Gastrocnemius medialis (tissue), 4 donors: Measurements from ENCODE around the gene EEF1G. TPM values are rescaled to one million over a fixed set of nuclear protein-coding genes. Genes with fewer than 3 reads are reported as not detected.
"Not testable (repeated sequence)": the region's sequence is repeated elsewhere in the genome, so short reads cannot be mapped to it uniquely, and the experiment has no call there.

Source experiments
- ATAC-seq, 2 donors: fragments of 150-250 bp; one replicate each; pipeline ENCODE4 v1.9.1; 2016
- DNase-seq, 2 donors: peaks; one replicate each; pipeline ENCODE4 v3.0.0-alpha.2; 2019
- H3K27ac ChIP-seq, 4 donors: fragments of 200-600 bp; sonication (generic); 1 replicate in 1 of 4; 2 replicates in 3 of 4; pipeline ENCODE4 v1.5.1; 2016 to 2018; ENCODE audit warnings: mild to moderate bottlenecking in 2 of 4, moderate library complexity in 1 of 4
- H3K27me3 ChIP-seq, 3 donors: fragments of 200-600 bp; sonication (generic) in 2 of 3; 1 replicate in 1 of 3; 2 replicates in 2 of 3; pipeline versions ENCODE4 v1.5.1 to v1.6.0; 2016 to 2019; ENCODE audit warnings: mild to moderate bottlenecking in 1 of 3, moderate library complexity in 1 of 3
- H3K36me3 ChIP-seq, 2 donors: fragments of 200-600 bp; sonication (generic) in 1 of 2; one replicate each; pipeline ENCODE4 v1.5.1; 2017 to 2018
- H3K4me1 ChIP-seq, 2 donors: fragments of 200-600 bp; sonication (generic) in 1 of 2; one replicate each; pipeline ENCODE4 v1.5.1; 2016 to 2017; ENCODE audit warnings: mild to moderate bottlenecking in 2 of 2
- H3K4me3 ChIP-seq, 4 donors: fragments of 200-600 bp; sonication (generic) in 3 of 4; 1 replicate in 1 of 4; 2 replicates in 3 of 4; pipeline ENCODE4 v1.5.1; 2016 to 2019; ENCODE audit warnings: mild to moderate bottlenecking in 2 of 4
- H3K9me3 ChIP-seq, 3 donors: fragments of 200-600 bp; sonication (generic) in 2 of 3; 1 replicate in 1 of 3; 2 replicates in 2 of 3; pipeline ENCODE4 v1.5.1; 2016 to 2019
- CTCF ChIP-seq, 5 experiments: fragments of 450-650 bp in 3 of 5; fragments of 200-600 bp in 2 of 5; sonication (generic) in 2 of 5; IDR thresholded peaks in 4 of 5; conservative IDR thresholded peaks in 1 of 5; 1 replicate in 4 of 5; 2 replicates in 1 of 5; pipeline ENCODE4 v1.5.1; 2016 to 2019; ENCODE audit warnings: antibody characterized with exemption in 5 of 5, mild to moderate bottlenecking in 3 of 5, moderate library complexity in 3 of 5
- POLR2A ChIP-seq, 2 donors: fragments of 450-650 bp; IDR thresholded peaks; one replicate each; pipeline ENCODE4 v1.6.1; 2017; ENCODE audit warnings: antibody characterized with exemption in 2 of 2, mild to moderate bottlenecking in 2 of 2, moderate library complexity in 2 of 2
- in situ Hi-C, 4 donors: fragments of 200-750 bp; cut with MboI; loops; one replicate each; pipeline versions ENCODE4 v1.15.0 to v1.8.0; 2017; ENCODE audit warnings: low sequenced_read_pairs in 4 of 4
- intact Hi-C: fragments of 100-400 bp; cut with DNase I; formaldehyde crosslinking; loops from one replicate; pipeline ENCODE4 v1.15.1; 2023; ENCODE audit warnings: low total_unique reads
- total RNA-seq, 4 donors: library from RNA; depleted of rRNA; stranded (reverse); fragments of >200 nt; gene quantifications; one replicate each; pipeline versions ENCODE4 v1.1.0 to v1.2.3, GENCODE V29; 2016

EEF1G gene
- total RNA-seq, 4 donors from 2014 or later, result 1,797 to 2,946 (median 1,897) TPM

- DNase-seq, result peak; percentile 94 to 96
- H3K4me3 ChIP-seq, result no peak overlapping the region
- H3K9me3 ChIP-seq, result no peaks in the 10 kb centered on the region
- intact Hi-C loops, result loop anchor here (1.0 to 5.0 kb wide), 6 partner anchors 14 to 166 kb away; partner anchors contain the start of genes AHNAK and MTA2
- peak overlapping the region; percentile 97 to 100 (median 100) for H3K27ac ChIP-seq
- peaks cover 53 to 55% of the 10 kb centered on the region in 2 donors for H3K4me1 ChIP-seq
- H3K27me3 ChIP-seq, result no peaks in the 10 kb centered on the region
- H3K36me3 ChIP-seq, result peaks cover 0 to 59% of the 10 kb centered on the region in 2 donors
- TF ChIP-seq POLR2A (IDR thresholded peaks at IDR 0.05) (no peak), CTCF (IDR thresholded peaks at IDR 0.05 in 4 of 5, conservative IDR thresholded peaks at IDR 0.05 in 1 of 5) (peak in 4 of 5 experiments; percentile 87 to 90 (median 89))
- ATAC-seq, result peak; percentile 81 to 87
- in situ Hi-C loops, result loop anchor here in 2 of 4 donors (5.0 to 10.0 kb wide), 2 partner anchors 63 to 136 kb away; no protein-coding TSS in a partner anchor
These were observed 13.1 kb downstream of the EEF1G start for GRCh38 chr11:62560566-62561103.

GRCh38 chr11:62559626-62560025 lies 14.1 kb downstream of the EEF1G start:
- H3K27ac ChIP-seq, result peak overlapping the region; percentile 97 to 100 (median 100)
- intact Hi-C loops, result loop anchor here (1.0 to 5.0 kb wide), 6 partner anchors 13 to 165 kb away; partner anchors contain the start of genes AHNAK and MTA2

DNA sequence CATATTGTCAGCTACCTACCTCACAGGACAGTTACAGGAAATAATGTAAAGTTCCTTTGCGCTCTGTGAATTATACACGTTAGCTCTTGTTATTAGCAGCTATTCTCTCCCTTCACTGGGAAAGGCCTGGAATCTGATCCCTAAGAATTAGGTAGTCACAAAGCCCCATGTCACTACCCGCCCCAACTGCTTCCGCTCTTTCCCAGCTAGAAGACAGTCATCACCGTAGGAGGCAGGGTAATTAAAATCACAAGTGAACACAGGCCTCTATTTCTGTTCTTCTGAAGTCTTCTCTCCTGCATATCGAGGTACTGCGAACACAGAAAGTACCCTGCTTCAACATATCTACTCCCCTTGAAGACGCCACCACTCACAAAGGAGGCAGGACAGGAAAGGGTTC lies 14.5 kb downstream of the EEF1G start:
- intact Hi-C loops, result no loop called here
- DNase-seq (no peak), ATAC-seq (no peak)
- in situ Hi-C loops, result loop anchor here in 2 of 4 donors (10.0 kb wide), 3 partner anchors 64 to 164 kb away; no protein-coding TSS in a partner anchor
- no peak overlapping the region for H3K4me3 ChIP-seq
- TF ChIP-seq CTCF (IDR thresholded peaks at IDR 0.05 in 4 of 5, conservative IDR thresholded peaks at IDR 0.05 in 1 of 5) (no peak), POLR2A (IDR thresholded peaks at IDR 0.05) (no peak)
- no peaks in the 10 kb centered on the region for H3K9me3 ChIP-seq
- H3K4me1 ChIP-seq, result peaks cover 67 to 70% of the 10 kb centered on the region in 2 donors
- H3K27me3 ChIP-seq, result no peaks in the 10 kb centered on the region
- H3K27ac ChIP-seq, result peak overlapping the region; percentile 97 to 100 (median 100)
- peaks cover 0 to 48% of the 10 kb centered on the region in 2 donors for H3K36me3 ChIP-seq

More at GRCh38 chr11:62559626-62560025, 14.1 kb downstream of the EEF1G start:
- ATAC-seq, H3K27me3 ChIP-seq, H3K9me3 ChIP-seq, H3K4me3 ChIP-seq: not testable (repeated sequence)
- in situ Hi-C loops, result loop anchor here (5.0 to 10.0 kb wide), 4 partner anchors 62 to 165 kb away; no protein-coding TSS in a partner anchor
- peaks cover 0 to 49% of the 10 kb centered on the region in 2 donors for H3K36me3 ChIP-seq
- DNase-seq, result peak in 1 of 2 donors; percentile 55
- peaks cover 63 to 65% of the 10 kb centered on the region in 2 donors for H3K4me1 ChIP-seq

DNA sequence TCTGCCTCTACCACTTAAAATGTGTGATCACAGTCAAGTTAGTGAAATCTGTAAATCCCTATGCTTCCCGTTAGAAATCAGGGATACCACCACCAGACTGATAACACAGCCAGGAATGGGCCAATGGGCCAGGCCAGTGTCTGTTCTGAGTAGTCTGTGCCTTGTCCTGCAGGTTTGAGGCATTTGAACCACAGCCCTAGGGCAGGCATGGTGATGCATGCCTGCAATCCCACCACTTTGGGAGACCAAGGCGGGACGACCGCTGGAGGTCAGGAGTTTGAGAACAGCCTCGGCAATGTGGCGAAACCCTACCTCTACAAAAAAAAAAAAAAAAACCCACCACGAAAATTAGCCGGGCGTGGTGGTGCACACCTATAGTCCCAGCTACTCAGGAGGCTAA lies 15.0 kb downstream of the EEF1G start:
- intact Hi-C loops, result no loop called here

More for the DNA sequence above, 15.0 kb downstream of the EEF1G start:
- DNase-seq, result no peak
- peak overlapping the region; percentile 97 to 100 (median 100) for H3K27ac ChIP-seq
- in situ Hi-C loops, result loop anchor here in 2 of 4 donors (10.0 kb wide), 3 partner anchors 64 to 164 kb away; no protein-coding TSS in a partner anchor
- peaks cover 0 to 42% of the 10 kb centered on the region in 2 donors for H3K36me3 ChIP-seq
- no peak for TF ChIP-seq POLR2A (IDR thresholded peaks at IDR 0.05)
- TF ChIP-seq CTCF (IDR thresholded peaks at IDR 0.05 in 4 of 5, conservative IDR thresholded peaks at IDR 0.05 in 1 of 5), result no peak
- no peak overlapping the region for H3K4me3 ChIP-seq
- no peak for ATAC-seq
- no peaks in the 10 kb centered on the region for H3K9me3 ChIP-seq
- H3K27me3 ChIP-seq, result no peaks in the 10 kb centered on the region
- H3K4me1 ChIP-seq, result peaks cover 72 to 75% of the 10 kb centered on the region in 2 donors
